GM18526 (cell line): ENCODE data around the gene SV2C.

ENCODE experiments used
- POLR2A ChIP-seq: IDR thresholded peaks from 3 replicates; pipeline ENCODE4 v1.6.1; 2011; ENCODE audit not compliant: insufficient read length; ENCODE audit errors: extremely low read depth

The SV2C gene

DNA sequence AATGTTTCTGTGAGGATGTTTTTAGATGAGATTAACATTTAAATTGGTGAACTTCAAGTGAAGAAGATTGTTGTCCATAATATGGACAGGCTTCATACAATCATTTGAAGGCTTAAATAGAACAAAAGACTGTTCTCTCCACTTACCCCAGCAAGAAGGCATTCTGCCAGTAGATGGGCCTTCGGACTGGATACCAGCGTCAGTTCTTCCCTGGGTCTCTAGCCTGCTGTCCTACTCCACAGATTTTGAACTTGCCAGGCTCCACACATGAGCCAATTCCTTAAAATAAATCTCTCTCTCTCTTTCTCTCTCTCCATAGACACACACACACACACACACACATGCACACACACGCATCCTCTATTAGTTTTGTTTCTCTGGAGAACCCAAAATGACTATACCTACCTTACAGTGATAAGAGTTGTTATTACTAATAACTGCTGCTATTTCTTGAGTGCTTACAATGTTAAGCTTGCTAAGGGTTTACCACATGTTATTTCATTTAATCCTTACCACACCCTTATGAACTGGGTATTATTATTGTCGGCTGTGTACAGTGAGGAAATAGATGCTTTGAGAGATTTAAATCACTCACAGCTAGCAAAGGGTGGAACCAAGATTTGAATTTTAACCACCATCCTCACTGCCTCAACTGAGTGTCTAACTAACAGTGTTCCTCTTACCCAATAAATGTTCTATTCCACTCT is 300.1 kb downstream of the SV2C start:
- no peak for TF ChIP-seq POLR2A

- no peak for TF ChIP-seq POLR2A
Measured at GRCh38 chr5:76384189-76384588, 301.0 kb downstream of the SV2C start.

DNA sequence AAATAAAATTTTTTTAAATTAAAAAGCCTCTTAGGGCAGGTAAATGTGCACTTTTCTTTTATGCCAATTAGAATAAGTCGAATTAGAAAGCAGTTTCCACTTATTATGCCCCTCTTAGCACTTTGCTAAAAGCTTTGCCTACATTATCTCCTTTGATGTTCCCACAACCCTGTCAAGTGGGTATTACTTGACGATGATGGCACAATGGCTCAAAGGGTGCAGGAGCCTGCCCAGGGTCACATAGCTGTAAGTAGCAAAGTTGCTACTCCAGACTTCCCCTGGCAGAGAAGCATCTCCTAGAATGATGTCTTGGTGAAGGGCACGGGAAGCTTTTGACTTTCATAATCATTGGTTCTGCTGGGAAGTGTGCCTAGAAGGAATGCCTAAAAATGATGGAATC is 301.5 kb downstream of the SV2C start:
- TF ChIP-seq POLR2A = no peak

DNA sequence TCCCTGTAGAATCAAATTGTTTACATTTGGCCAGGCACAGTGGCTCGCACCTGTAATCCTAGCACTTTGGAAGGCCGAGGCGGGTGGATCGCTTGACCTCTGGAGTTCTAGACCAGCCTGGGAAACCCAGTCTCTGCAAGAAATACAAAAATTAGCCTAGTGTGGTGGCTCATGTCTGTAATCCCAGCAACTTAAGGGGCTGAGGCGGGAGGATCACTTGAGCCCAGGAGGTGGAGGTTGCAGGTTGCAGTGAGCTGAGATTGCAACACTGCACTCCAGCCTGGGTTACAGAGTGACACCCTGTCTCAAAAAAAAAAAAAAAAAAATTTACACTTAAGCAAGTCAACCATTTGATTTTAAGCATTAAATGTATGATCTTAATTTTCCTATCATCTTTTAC is 302.4 kb downstream of the SV2C start:
- TF ChIP-seq POLR2A = no peak

DNA sequence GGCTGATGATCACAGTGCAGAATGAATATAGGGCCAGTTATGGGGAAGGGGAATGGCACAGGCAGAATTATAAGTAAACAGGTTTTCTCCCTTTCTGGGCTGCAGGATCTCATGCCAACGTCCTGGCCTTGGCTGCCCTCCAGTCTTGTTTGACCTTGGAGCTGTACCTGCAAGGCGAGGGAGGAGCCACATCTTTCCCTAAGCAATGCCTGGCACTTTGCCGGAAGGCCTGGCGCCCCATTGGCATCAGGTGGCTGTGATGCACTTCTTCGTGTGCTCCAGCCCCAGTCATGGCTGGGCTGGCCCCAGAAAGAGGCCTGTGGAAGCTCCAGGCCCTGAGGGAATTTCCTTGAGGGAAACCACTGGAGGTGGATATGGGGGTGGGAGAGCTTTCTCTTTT is 303.2 kb downstream of the SV2C start:
- TF ChIP-seq POLR2A = no peak

- TF ChIP-seq POLR2A = no peak
Measured at GRCh38 chr5:76388236-76388635, 305.1 kb downstream of the SV2C start.

DNA sequence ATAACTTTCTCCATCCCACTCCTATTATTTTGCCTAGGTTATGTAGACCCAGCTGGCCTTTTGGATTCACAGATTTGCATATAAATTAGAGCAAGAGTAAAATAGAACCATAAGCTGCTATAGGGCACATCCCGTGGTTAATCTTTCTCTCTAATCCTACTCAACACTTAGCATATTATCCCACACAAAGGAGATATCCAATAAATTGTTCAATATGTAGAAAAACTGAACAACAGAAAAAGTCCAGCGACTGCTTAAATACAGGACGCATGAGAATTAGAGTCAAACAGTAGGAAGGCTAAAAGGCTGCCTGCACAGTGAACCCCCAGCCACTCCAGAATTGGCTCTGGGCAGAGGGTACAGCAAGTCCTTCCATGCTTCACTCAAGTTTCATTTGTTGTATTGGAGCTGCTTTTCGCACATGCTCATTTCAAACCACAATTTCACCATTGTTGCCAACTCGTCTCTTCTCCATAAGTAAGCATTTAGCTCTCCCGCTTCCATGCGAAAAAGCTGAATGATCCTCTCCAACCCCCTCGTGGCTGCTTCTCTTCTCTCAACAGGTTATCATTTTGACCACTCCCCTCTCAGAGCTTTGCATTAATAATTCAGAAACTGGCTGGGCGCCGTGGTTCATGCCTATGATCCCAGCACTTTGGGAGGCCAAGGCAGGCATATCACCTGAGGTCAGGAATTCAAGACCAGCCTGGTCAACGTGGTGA is 305.8 kb downstream of the SV2C start:
- no peak for TF ChIP-seq POLR2A

DNA sequence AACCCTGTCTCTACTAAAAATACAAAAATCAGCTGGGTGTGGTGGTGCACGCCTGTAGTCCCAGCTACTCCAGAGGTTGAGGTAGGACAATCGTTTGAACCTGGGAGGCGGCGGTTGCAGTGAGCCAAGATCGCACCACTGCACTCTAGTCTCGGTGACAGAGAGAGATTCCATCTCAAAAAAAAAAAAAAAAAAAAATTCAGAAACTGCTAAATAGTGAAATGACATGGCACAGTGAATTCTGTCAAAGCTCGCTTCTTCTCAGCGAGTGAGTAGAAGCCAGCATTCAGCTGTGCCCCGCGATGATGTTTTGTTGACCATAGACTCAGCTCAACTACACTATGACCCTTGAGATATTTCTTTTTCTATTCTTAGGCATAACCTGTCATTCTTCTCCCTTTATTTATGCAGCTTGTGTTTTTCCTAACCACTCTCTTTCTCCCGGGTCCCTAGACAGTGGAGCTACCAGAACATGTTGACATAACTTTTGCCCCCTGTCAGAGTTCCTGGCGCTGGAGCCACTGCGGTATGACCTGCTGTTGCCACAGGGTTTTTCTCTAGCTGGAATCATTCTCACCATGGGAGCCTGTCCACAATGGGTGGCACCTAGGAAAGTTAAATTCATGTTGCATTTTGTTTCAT is 306.5 kb downstream of the SV2C start:
- TF ChIP-seq POLR2A = no peak

DNA sequence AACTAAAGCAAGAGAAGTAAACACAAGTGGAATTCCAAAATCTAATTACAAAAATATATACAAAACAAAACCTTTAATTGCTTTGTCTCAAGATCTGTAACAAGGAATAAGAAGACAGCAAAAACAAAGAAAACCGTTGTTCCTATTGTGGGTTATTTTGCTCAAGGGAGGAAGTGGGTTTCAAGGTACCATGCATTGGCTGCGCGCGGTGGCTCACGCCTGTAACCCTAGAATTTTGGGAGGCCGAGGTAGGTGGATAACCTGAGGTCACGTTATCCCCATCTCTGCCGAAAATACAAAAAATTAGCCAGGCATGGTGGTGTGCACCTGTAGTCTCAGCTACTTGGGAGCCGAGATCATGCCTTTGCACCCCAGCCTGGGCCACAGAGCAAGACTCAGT is 307.8 kb downstream of the SV2C start:
- no peak for TF ChIP-seq POLR2A

- TF ChIP-seq POLR2A = no peak
Measured at GRCh38 chr5:76393035-76393680, 310.0 kb downstream of the SV2C start.

- no peak for TF ChIP-seq POLR2A
Measured at GRCh38 chr5:76397200-76397599, 314.0 kb downstream of the SV2C start.

GRCh38 chr5:76399268-76399667 is 316.1 kb downstream of the SV2C start:
- TF ChIP-seq POLR2A = no peak

- TF ChIP-seq POLR2A = no peak
Measured at GRCh38 chr5:76400466-76400865, 317.3 kb downstream of the SV2C start.

- TF ChIP-seq POLR2A = no peak
Measured at GRCh38 chr5:76401801-76402250, 318.6 kb downstream of the SV2C start.

- TF ChIP-seq POLR2A = no peak
Measured at GRCh38 chr5:76402251-76402885, 319.2 kb downstream of the SV2C start.
